GM19239 (cell line): ENCODE results near the gene RNF11.

Source experiments
- DNase-seq: peaks from one replicate; pipeline ENCODE4 v3.0.0; 2011; ENCODE audit warnings: low spot score; ENCODE audit not compliant: insufficient read length
- FAIRE-seq: peaks from 2 replicates; lab custom pipeline; 2011; peaks lifted over from hg19 to GRCh38; lab: Jason Lieb, UNC

The RNF11 gene

DNA sequence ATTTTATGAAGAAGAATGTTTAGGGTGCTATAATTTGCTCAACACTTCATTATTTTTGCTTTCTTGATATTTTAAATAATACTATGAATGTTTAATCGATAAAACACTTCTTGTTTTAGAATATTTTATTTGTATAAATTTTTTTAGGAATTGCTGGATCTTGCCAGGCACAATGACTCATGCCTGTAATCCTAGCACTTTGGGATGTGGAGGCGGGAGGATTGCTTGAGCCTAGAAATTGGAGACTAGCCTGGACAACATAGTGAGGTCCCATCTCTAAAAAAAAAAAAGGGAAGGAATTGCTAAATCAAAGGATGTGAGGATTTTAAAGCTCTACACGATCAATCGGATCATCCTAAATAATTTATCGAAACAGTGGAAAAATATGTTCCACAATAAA lies 17.6 kb downstream of the RNF11 start:
- DNase-seq (no peak), FAIRE-seq (no peak)

DNA sequence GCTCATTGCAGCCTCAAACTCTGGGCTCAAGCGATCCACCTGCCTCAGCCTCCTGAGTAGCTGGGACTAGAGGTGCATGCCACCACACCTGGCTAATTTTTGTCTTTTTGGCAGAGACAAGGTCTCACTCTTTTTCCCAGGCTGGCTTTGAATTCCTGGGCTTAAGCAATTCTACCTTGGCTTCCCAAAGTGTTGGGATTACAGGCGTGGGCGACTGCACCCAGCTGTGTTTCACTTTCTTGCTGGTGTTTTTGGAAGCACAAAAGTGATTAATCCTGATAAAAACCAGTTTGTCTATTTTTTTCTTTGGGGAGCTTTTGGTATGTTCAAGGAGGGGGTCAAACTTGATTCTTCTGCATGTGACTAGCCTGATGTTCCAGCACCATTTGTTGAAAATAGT lies 19.3 kb downstream of the RNF11 start:
- no peak for DNase-seq
- no peak for FAIRE-seq

GRCh38 chr1:51263147-51263877 lies 27.2 kb downstream of the RNF11 start:
- FAIRE-seq: no peak
- no peak for DNase-seq

- FAIRE-seq (no peak), DNase-seq (no peak)
These were observed 28.4 kb downstream of the RNF11 start for GRCh38 chr1:51264451-51264850.

DNA sequence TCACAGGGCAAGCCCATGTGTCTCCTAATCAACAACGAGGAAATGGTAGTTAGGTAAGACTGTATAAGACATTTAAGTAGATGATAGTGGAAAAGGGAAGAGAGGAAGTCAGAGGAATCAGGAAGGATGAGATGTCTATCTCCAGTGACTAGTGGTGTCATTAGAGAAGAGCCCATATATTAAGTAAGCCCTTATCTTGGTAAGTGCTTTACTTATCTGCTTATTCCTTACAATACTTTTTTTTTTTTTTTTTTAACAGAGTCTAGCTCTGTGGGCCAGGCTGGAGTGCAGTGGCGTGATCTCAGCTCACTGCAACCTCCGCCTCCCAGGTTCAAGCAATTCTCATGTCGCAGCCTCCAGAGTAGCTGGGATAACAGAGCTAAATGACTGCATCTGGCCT lies 29.5 kb downstream of the RNF11 start:
- no peak for DNase-seq

DNA sequence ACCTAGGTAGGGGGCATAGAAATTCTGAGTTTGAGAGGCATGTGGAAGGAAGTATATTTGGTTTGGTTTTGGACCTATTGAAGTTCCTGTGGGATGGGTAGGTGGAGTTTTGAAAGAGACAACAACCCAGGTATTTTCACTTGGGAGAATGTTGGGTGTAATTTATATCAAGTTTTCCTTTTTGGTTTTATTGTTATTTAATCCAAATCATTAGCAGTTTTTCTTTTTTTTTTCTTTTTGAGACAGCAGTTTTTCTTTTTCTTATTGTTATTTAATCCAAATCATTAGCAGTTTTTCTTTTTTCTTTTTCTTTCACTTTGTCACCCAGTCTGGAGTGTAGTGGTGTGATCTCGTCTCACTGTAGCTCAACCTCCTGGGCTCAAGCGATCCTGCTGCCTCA lies 30.1 kb downstream of the RNF11 start:
- no peak for DNase-seq
- FAIRE-seq: no peak

More for the DNA sequence above, 29.5 kb downstream of the RNF11 start:
- no peak for FAIRE-seq

DNA sequence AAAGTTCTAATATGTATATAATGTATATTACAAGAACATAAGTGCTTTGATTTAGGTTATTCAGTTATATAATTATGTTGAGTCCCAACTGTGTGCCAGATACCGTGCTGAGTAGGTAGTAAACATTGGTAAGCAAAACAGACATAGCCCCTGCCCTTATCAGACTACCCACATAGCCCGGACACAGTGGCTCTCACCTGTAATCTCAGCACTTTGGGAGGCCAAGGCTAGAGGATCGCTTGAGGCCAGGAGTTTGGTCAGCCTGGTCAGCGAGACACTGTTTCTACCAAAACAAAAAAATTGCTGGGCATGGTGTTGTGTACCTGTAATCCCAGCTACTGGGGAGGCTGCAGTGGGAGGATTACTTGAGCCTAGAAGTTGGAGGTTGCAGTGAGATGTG lies 30.7 kb downstream of the RNF11 start:
- no peak for DNase-seq
- FAIRE-seq: no peak

GRCh38 chr1:51268634-51269033 lies 32.6 kb downstream of the RNF11 start:
- peak; percentile 74 for FAIRE-seq
- no peak for DNase-seq

DNA sequence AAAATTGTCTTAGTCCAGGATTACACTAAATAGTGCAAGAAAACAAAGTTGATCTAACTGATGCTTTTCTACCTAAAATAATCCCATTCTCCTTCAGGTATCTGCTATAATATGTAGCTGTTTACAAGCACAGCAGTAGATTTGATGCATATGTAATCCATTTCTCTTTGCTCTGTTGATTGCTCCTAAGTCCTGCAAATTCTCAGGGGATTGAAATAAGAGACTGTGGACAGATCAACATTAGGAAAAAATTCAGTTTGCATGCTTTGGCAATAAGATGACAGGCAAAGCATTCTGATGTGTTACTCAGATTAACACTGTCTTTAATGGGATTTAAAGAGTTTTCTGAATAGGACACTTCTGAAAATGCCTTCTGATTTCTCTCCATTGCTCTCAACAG lies 34.7 kb downstream of the RNF11 start:
- FAIRE-seq: no peak

GRCh38 chr1:51272916-51273315 lies 36.8 kb downstream of the RNF11 start:
- DNase-seq (no peak), FAIRE-seq (no peak)

More for the DNA sequence above, 34.7 kb downstream of the RNF11 start:
- no peak for DNase-seq

GRCh38 chr1:51274676-51275075 lies 38.6 kb downstream of the RNF11 start:
- no peak for FAIRE-seq

DNA sequence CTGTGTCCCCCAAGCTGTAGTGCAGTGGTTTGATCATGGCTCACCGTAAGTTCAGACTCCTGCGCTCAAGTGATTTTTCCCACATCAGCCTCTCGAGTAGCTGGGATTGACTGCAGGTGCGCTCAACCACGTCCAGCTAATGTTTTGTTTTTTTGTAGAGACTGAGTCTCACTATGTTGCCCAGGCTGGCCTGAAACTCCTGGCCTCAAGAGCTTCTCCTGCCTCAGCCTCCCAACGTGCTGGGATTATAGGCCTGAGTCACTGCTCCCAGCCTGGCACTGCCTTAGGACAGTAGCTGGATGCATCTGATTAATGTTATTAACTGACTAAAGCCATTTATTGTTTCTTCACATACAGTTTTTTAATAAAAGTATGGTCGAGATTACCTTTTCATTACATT lies 40.2 kb downstream of the RNF11 start:
- FAIRE-seq (no peak), DNase-seq (no peak)

More at GRCh38 chr1:51274676-51275075, 38.6 kb downstream of the RNF11 start:
- DNase-seq: no peak

DNA sequence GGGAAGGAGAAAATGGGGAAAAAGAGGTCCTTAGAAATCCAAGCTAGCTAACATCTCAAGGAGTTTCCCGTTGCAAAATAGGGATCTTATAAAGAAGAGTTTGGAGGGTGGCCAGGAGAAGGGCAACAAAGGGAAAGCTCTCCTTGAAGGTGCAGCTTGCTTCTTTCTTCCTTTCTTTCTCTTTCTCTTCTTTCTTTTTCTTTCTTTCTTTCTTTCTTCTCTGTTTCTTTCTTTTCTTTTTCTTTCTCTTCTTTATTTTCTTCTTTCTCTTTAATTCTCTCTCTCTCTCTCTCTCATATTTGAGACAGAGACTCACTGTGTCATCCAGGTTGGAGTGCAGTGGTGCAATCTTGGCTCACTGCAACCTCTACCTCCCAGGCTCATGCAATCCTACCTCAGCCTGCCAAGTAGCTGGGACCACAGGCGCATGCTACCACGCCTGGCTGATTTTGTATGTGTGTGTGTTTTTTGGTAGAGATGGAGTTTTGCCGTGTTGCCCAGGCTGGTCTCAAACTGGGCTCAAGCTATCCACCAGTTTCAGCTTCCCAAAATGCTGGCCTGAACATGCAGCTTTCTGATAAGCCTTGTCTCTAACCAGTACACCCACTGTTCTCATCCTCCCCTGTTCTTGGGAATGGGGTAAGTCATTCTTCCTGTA lies 44.4 kb downstream of the RNF11 start:
- FAIRE-seq (no peak), DNase-seq (no peak)

DNA sequence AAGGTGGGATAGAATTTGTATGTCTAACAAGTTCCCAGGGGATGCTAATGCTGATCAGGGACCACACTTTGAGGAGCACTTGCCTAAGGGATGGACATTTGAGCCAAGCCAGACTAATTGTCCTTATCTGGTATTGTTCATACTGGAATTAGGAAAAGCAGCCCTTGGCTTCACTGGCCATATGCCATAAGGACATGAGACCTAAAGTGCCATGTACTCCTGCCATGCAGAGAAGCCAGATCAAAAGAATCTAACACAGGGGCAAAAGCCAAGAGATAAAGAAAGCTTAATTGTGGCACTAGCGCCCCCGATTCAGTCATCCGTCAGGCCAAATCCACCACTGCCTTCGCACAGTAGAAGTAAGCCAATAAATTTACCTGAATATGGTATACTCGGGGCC lies 45.7 kb downstream of the RNF11 start:
- DNase-seq (no peak), FAIRE-seq (no peak)

DNA sequence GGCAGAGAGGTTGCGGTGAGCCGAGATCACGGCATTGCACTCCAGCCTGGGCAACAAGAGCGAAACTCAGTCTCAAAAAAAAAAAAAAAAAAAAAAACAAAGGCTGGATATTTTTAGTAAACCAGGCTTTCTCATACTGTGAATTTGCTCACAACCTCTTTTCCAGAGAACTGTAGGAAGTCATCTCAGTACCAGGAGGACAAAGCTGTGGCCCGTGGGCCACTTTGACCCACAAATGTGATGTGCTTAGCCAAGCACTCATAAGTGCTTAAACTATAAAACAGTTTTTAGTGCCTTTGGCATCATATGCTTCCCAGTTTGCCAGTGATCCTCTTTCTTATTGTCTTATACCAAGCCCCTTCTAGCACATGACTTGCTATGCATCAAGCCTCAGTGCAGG lies 46.5 kb downstream of the RNF11 start:
- no peak for DNase-seq
- FAIRE-seq: no peak

DNA sequence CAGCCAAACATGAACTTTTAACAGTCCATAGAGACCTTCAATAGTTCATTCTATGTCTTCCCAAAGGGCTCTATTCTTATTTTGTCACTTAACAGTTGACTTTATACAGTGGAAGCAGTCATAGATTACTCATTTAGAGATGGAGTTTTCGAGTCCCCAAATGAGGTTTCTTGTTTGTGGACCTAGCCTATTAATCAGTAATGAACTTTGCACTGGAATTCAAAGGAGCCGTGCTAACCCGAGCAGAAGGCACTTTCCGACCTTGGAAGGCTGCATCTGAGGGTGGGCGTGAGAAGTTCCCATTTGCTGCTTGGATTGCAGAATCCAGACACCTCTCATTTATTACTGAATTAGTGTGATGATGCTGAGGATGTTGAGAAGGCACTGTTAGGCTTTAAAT lies 47.9 kb downstream of the RNF11 start:
- no peak for FAIRE-seq
- DNase-seq: no peak

DNA sequence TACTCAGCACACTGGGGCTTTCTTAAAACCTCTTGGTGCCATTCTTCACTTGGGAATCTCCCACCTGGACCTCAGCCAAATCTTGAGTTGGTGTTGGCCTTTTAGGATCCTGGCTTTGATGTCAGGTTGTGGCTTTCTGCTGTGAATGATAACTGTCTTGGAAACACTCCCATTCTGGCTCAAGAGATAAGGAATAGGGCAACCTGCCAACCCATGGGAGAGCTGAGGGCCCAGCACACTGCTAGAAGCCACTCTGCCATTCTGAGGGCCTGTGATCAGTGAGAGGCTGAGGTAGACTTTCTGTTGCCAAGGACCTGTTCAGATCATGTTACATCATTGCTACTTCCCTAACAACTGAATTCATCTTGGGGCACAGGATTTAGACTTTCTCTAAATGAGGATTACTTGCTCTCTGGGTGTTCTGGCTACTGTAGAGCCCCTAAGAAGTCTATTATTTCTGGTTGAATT lies 48.4 kb downstream of the RNF11 start:
- FAIRE-seq: peak; percentile 37
- DNase-seq: no peak

DNA sequence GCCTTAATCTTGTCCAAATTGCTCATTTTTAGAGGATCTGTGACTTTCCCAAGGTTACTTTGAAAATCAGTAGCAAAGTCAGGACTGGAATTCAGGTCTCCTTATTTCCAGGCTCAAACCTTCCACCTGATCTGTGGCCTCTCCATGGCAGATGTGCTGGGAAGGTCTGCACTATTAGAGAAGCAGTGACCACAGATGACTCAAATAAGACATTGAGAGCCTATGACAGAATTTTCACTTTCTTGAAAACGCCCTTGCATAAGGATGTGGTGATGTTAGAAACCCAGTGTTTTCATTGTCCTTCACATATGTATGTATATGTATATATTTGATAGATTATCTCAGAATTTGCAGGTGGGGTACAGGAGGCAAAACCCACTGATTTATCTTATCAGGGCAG lies 49.0 kb downstream of the RNF11 start:
- DNase-seq (peak; percentile 58), FAIRE-seq (peak; percentile 49)

- no peak for DNase-seq
- no peak for FAIRE-seq
These were observed 51.9 kb downstream of the RNF11 start for GRCh38 chr1:51287966-51288365.

- no peak for DNase-seq
- FAIRE-seq: no peak
These were observed 52.5 kb downstream of the RNF11 start for GRCh38 chr1:51288578-51288977.

- FAIRE-seq: no peak
- no peak for DNase-seq
These were observed 53.8 kb downstream of the RNF11 start for GRCh38 chr1:51289676-51290488.
